CD14-positive monocyte (primary cell): ENCODE results near the gene TRIAP1. TPM values are rescaled to one million over a fixed set of nuclear protein-coding genes. Genes with fewer than 3 reads are reported as not detected.
"Not testable (repeated sequence)": the region's sequence is repeated elsewhere in the genome, so short reads cannot be mapped to it uniquely, and the experiment has no call there.

Experiments used
- DNase-seq, 3 donors: peaks; one replicate each; pipeline ENCODE4 v3.0.0-alpha.2; 2011 to 2022
- H2AFZ ChIP-seq: 2 replicates; pipeline ENCODE4 v1.6.0; 2012; ENCODE audit warnings: mild to moderate bottlenecking, low read depth, low read length, inconsistent platforms; ENCODE audit not compliant: insufficient read depth, poor library complexity, severe bottlenecking
- H3K27ac ChIP-seq, 2 donors: 1 replicate in 1 of 2; 2 replicates in 1 of 2; pipeline ENCODE4 v1.5.1; 2012 to 2013; ENCODE audit warnings: low read length in 2 of 2, control low read depth in 1 of 2, inconsistent platforms in 1 of 2, low read depth in 1 of 2, mild to moderate bottlenecking in 1 of 2
- H3K27me3 ChIP-seq, 2 donors: one replicate each; pipeline versions ENCODE4 v1.6.0 to v1.6.1; 2011 to 2013; ENCODE audit warnings: low read length in 2 of 2; ENCODE audit not compliant: control insufficient read depth in 2 of 2, insufficient read depth in 2 of 2
- H3K36me3 ChIP-seq, 2 donors: replicated peaks in 1 of 2; 1 replicate in 1 of 2; 2 replicates in 1 of 2; pipeline versions ENCODE4 v1.5.1 to v1.6.1; 2012 to 2013; ENCODE audit warnings: low read length in 2 of 2, control low read depth in 1 of 2, inconsistent platforms in 1 of 2, mild to moderate bottlenecking in 1 of 2; ENCODE audit not compliant: insufficient read depth in 2 of 2, control insufficient read depth in 1 of 2
- H3K4me1 ChIP-seq, 2 donors: 1 replicate in 1 of 2; 2 replicates in 1 of 2; pipeline versions ENCODE4 v1.5.1 to v1.6.1; 2012 to 2013; ENCODE audit warnings: low read length in 2 of 2, control low read depth in 1 of 2, inconsistent platforms in 1 of 2, mild to moderate bottlenecking in 1 of 2, moderate library complexity in 1 of 2; ENCODE audit not compliant: insufficient read depth in 2 of 2, control insufficient read depth in 1 of 2
- H3K4me2 ChIP-seq: replicated peaks from 2 replicates; pipeline ENCODE3; 2012; ENCODE audit warnings: low read length, moderate library complexity, mild to moderate bottlenecking; ENCODE audit not compliant: poor library complexity, severe bottlenecking; ENCODE audit errors: extremely low read depth
- H3K4me3 ChIP-seq, 3 experiments: fragments of 200-600 bp in 1 of 3; sonication (generic) in 1 of 3; replicated peaks in 1 of 3; 1 replicate in 2 of 3; 2 replicates in 1 of 3; pipeline ENCODE4 v1.5.1; 2011 to 2013; ENCODE audit warnings: low read length in 3 of 3, mild to moderate bottlenecking in 3 of 3, control low read depth in 2 of 3, low read depth in 2 of 3, inconsistent platforms in 1 of 3, moderate library complexity in 1 of 3
- H3K79me2 ChIP-seq: 2 replicates; pipeline ENCODE4 v1.6.0; 2012; ENCODE audit warnings: mild to moderate bottlenecking, control low read depth, inconsistent platforms, low read length, moderate library complexity; ENCODE audit not compliant: insufficient read depth
- H3K9ac ChIP-seq: 2 replicates; pipeline ENCODE4 v1.6.0; 2017; ENCODE audit warnings: low read length, mild to moderate bottlenecking; ENCODE audit not compliant: insufficient read depth, poor library complexity, severe bottlenecking
- H3K9me3 ChIP-seq, 2 donors: replicated peaks in 1 of 2; 1 replicate in 1 of 2; 2 replicates in 1 of 2; pipeline versions ENCODE4 v1.5.1 to v1.6.1; 2012 to 2013; ENCODE audit warnings: low read length in 2 of 2, control low read depth in 1 of 2; ENCODE audit not compliant: control insufficient read depth in 1 of 2, insufficient read depth in 1 of 2
- H4K20me1 ChIP-seq: 2 replicates; pipeline ENCODE4 v1.6.0; 2012; ENCODE audit warnings: mild to moderate bottlenecking, low read length, control low read depth, moderate library complexity; ENCODE audit not compliant: insufficient read depth
- H3K27ac Mint-ChIP-seq, 7 donors: one replicate each; pipeline ENCODE4 v1.8.0; 2020; ENCODE audit warnings: mild to moderate bottlenecking in 7 of 7, mixed read lengths in 7 of 7, moderate library complexity in 6 of 7, inconsistent platforms in 2 of 7
- H3K27me3 Mint-ChIP-seq, 3 donors: one replicate each; pipeline ENCODE4 v1.8.0; 2021 to 2022; ENCODE audit warnings: low read depth in 3 of 3, mild to moderate bottlenecking in 3 of 3, mixed read lengths in 3 of 3, moderate library complexity in 3 of 3, inconsistent platforms in 1 of 3
- H3K36me3 Mint-ChIP-seq, 2 donors: one replicate each; pipeline ENCODE4 v1.8.0; 2020; ENCODE audit warnings: mixed read lengths in 2 of 2, inconsistent platforms in 1 of 2, mild to moderate bottlenecking in 1 of 2
- H3K4me1 Mint-ChIP-seq: one replicate; pipeline ENCODE4 v1.8.0; 2020; ENCODE audit warnings: mild to moderate bottlenecking, mixed read lengths
- H3K4me3 Mint-ChIP-seq, 2 donors: one replicate each; pipeline ENCODE4 v1.8.0; 2020; ENCODE audit warnings: mild to moderate bottlenecking in 2 of 2, mixed read lengths in 2 of 2, moderate library complexity in 1 of 2
- H3K9me3 Mint-ChIP-seq, 7 donors: one replicate each; pipeline ENCODE4 v1.8.0; 2020 to 2022; ENCODE audit warnings: mixed read lengths in 7 of 7, mild to moderate bottlenecking in 6 of 7, moderate library complexity in 6 of 7, inconsistent platforms in 2 of 7
- CTCF ChIP-seq: fragments of 200-600 bp; IDR thresholded peaks from one replicate; pipeline ENCODE4 v1.8.0; 2022; ENCODE audit warnings: antibody characterized with exemption, mild to moderate bottlenecking
- WGBS: methylation state at CpG from one replicate; pipeline ENCODE4 v1.1.5; 2013; ENCODE audit warnings: missing lambda C conversion rate; ENCODE audit not compliant: insufficient coverage; 5-methylcytosine and 5-hydroxymethylcytosine counted together
- intact Hi-C, 2 donors: fragments of 100-400 bp; cut with micrococcal nuclease; formaldehyde crosslinking; loops; one replicate each; pipeline versions ENCODE4 v1.15.0 to v1.15.1; 2023
- polyA plus RNA-seq, 3 donors: library from polyadenylated mRNA; depleted of rRNA in 1 of 3; unstranded in 2 of 3; stranded (reverse) in 1 of 3; fragments of 300-500 nt in 2 of 3; fragments of >200 nt in 1 of 3; fragmentation: Illumina TruSeq in 2 of 3; gene quantifications; 1 replicate in 2 of 3; 2 replicates in 1 of 3; pipeline ENCODE4 v1.2.3, GENCODE V29; 2012 to 2021

Gene TRIAP1
- polyA plus RNA-seq, 3 donors: 11.3 to 61.9 (median 57.0) TPM

GRCh38 chr12:120447992-120448391 is 1.8 kb upstream of the TRIAP1 start:
- H3K27me3 ChIP-seq: no peaks in the 10 kb centered on the region
- no peak overlapping the region for H3K27ac ChIP-seq
- peaks cover 21 to 52% of the 10 kb centered on the region in 2 donors for H3K36me3 ChIP-seq
- intact Hi-C loops: no loop called here
- peaks cover 0 to 2% (median 1%) of the 10 kb centered on the region in 3 donors for H3K27me3 Mint-ChIP-seq
- no peak overlapping the region for H2AFZ ChIP-seq
- DNase-seq: no peak
- no peak overlapping the region for H3K9ac ChIP-seq
- H3K4me3 Mint-ChIP-seq: no peak overlapping the region
- 98% methylated on average over 4 of the region's 4 CpGs for WGBS
- H3K27ac Mint-ChIP-seq: peak overlapping the region in 1 of 7 donors; percentile 66
- peaks cover 18 to 29% of the 10 kb centered on the region in 2 donors for H3K4me1 ChIP-seq
- peaks cover 15% of the 10 kb centered on the region for H4K20me1 ChIP-seq
- H3K4me1 Mint-ChIP-seq: peaks cover 19% of the 10 kb centered on the region
- no peak overlapping the region for H3K4me3 ChIP-seq
- H3K9me3 Mint-ChIP-seq: peaks cover 0 to 2% (median 0%) of the 10 kb centered on the region in 7 donors
- peaks cover 16 to 41% of the 10 kb centered on the region in 2 donors for H3K36me3 Mint-ChIP-seq
- peaks cover 77% of the 10 kb centered on the region for H3K79me2 ChIP-seq
- no peak overlapping the region for H3K4me2 ChIP-seq
- no peaks in the 10 kb centered on the region for H3K9me3 ChIP-seq
- no peak for TF ChIP-seq CTCF

GRCh38 chr12:120446844-120447178 is 627 bp upstream of the TRIAP1 start:
- H3K9me3 ChIP-seq, intact Hi-C loops, H3K27me3 Mint-ChIP-seq, DNase-seq, H3K9me3 Mint-ChIP-seq, H4K20me1 ChIP-seq, H3K27me3 ChIP-seq: not testable (repeated sequence)
- Histone ChIP-seq H2AFZ (peak overlapping the region; percentile 97), H3K9ac (peak overlapping the region; percentile 84), H3K27ac (peak overlapping the region; percentile 75 to 93), H3K79me2 (peaks cover 66% of the 10 kb centered on the region), H3K4me1 (peaks cover 18 to 29% of the 10 kb centered on the region in 2 donors), H3K4me2 (peak overlapping the region; percentile 93), H3K36me3 (peaks cover 21 to 49% of the 10 kb centered on the region in 2 donors), H3K4me3 (peak overlapping the region; percentile 90 to 93 (median 93))
- peak overlapping the region; percentile 93 to 95 for H3K4me3 Mint-ChIP-seq
- peaks cover 19% of the 10 kb centered on the region for H3K4me1 Mint-ChIP-seq
- H3K27ac Mint-ChIP-seq: peak overlapping the region; percentile 90 to 95 (median 94)
- peaks cover 23 to 43% of the 10 kb centered on the region in 2 donors for H3K36me3 Mint-ChIP-seq
- WGBS: 8% methylated on average over 15 of the region's 17 CpGs
